ENCODE measurements around the gene DCAF12.

Gene DCAF12

DNA sequence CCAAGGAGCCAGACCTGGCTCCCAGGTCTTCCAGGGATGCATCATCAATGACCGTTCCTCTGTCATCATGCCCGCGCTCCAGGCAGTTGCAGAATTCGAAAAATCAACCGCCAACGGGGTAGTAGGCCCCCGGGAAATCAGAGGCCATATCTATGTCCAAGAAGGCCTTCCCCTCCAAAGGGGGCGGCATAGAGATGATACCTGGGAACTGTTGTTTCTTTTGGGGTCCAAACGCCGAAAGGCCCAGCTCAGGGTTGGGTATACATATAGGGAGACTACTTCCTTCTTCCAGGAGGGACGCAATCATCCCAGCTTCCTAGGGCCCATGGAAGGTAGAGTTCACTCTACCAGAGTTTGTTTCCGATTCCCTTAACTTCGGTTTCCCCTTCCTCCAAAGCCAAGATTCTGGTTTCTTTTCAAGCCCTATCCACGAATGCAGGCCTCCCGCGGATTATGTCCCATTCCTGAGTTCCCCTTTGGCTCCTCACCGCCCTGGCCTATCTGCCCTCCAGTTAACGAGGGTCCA, 754 bp downstream of the DCAF12 start:
- DNase-seq (ENCODE audit: low read depth in 2 of 2), result no peak

DNA sequence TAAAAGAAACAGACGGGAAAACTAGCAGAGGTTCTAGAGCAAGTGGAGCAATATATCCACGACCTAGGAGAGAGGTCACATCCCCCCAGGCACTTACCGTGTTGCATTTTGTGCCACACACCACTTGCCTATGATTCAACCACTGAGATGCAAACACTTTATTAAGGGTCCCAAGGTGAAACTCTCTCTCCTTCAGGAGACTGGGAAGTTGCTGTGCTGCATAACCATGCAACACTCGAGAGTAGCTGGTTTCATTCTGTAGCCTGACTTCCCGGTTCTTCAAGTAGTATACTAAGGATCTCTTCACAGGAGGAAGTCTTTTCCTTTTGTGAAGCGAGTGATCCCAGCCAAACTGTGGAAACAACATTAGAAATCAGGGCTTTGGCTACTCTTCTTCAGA, 1.6 kb downstream of the DCAF12 start:
- no peak for DNase-seq (ENCODE audit: low read depth in 2 of 2)

DNA sequence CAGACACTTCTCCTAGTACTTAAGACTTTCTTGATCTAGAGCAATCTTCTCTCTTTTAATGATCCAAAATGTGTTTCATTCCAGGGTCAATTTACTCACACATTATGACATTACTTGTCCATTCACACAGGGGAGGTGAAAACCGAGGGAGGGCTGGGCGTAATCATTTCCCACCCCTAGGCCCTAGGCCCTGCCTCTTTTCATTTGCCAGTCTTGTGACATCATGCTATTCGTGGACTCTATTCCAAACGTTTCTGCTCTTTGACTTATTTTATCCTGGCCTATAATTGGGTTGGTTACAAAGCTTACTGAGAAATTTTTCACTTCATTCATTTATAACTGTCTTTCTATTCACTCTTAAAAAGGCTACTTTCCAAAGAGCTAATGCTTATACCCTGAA, 2.4 kb downstream of the DCAF12 start:
- DNase-seq (ENCODE audit: low read depth in 2 of 2), result no peak

DNA sequence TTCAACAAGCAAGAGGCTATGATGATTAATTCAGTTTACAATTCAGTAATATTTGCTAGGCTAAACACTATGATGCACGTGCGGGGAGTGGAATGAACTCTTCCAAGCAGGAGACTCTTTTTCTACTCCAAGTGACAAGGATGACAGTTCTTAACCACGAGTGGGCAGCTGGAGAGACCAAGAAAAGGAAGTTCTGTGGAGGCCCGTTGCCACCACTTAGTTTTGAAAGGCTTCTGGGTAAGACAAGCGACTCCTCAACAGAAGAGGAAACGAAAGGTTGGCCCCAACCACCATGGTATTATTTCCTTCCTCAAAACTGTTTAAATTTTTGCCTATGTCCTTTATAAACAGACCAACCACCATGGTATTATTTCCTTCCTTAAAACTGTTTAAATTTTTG, 2.8 kb downstream of the DCAF12 start:
- no peak for DNase-seq (ENCODE audit: low read depth in 2 of 2)

DNA sequence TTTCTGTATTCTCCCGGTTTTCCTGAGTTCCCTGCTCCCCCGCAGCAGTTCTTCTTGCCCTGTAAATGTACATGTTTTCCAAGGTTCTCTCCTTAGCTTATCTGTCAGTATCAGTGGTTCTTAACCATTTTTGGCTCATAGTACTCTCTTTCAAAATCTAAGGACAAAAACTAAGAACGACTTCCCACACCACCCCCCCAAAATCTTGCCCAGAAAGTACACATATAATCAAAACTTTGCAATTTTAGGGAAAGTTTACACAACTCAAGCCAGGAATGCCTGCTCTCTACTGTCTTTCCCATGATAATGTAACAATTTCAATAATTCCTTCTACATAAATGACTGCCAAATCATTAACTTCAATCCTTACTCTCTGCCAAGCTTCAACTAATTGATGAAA, 4.5 kb downstream of the DCAF12 start:
- no peak for DNase-seq (ENCODE audit: low read depth in 2 of 2)

DNA sequence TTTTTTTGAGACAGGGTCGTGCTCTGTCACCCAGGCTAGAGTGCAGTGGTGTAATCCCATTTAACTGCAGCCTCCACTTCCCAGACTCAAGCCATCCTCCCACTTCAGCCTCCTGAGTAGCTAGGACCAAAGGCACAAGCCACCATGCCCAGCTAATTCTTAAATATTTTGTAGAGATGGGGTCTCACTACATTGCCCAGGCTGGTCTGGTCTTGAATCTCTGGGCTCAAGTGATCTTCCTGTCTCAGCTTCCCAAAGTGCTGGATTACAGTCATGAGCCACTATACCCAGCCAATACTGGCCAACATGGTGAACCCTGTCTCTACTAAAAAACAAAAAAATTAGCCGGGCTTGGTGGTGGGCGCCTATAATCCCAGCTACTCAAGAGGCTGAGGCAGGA, 6.8 kb downstream of the DCAF12 start:
- DNase-seq (ENCODE audit: low read depth in 2 of 2), result no peak

DNA sequence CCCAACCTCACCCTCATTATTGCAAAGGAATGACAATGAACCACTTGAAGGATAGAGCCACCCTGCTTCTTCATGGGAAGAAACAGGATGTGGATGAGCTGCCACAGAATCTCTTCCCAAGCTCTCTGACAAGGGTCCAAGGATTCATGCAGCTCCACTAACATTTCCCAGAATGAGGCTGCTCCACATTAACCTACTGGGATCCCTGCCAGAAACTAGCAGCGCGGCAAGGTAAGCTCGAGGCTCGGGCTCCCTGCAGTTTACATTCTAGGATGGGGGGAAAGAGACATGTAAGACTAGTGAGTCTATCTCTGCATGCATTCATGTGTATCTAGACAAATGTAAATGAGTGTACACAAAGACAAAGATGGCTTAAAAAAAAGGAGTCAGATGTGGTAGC, 12.1 kb downstream of the DCAF12 start:
- no peak for DNase-seq (ENCODE audit: low read depth in 2 of 2)

DNA sequence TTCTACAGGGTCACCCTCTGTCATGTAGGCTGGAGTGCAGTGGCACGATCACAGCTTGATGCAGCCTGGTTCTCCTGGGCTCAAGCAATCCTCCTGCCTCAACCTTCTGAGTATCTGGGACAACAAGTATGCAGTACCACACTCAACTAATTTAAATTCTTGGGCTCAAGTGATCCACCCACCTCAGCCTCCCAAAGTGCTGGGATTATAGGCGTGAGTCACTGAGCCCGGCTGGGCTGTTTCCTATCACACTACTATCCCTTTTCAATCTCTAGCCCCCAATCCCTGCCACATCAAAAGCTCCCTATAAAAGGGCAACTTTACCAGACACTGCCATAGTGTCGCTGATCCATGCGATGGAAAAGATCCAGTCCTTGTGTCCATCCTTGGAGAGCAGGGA, 20.4 kb downstream of the DCAF12 start:
- no peak for DNase-seq (ENCODE audit: low read depth in 2 of 2)

DNA sequence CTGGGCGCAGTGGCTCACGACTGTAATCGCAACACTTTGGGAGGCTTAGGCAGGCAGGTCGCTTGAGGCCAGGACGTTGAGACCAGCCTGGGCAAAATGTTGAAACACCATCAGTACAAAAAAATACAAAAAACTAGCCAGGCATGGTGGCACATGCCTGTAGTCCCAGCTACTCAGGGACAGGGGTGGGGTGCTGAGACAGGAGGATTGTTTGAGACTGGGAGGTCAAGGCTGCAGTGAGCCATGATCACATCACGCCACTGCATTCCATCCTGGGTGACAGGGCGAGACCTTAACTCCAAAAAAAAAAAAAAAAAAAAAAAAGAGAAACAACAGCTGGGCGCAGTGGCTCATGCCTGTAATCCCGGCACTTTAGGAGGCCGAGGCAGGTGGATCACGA, 23.7 kb downstream of the DCAF12 start:
- DNase-seq (ENCODE audit: low read depth in 2 of 2), result no peak

DNA sequence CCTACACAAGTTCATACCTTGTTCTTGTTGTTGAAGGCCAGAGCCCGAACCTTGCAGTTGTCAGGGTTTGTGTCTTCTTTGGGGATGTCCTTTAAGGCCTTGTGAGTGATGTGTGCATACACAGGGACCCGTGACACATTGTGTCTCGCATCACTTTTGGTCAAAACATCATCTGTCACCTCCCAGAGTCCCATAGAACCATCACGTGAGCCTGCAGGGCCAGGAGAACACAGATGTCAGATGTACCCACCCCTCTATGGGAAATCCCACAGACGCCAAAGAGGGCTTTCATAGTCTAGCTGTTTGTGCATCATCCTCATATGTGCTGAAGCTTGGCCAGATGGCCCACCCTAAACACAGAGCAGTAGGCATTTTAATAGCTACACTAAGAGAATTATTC, 28.2 kb downstream of the DCAF12 start:
- no peak for DNase-seq (ENCODE audit: low read depth in 2 of 2)

DNA sequence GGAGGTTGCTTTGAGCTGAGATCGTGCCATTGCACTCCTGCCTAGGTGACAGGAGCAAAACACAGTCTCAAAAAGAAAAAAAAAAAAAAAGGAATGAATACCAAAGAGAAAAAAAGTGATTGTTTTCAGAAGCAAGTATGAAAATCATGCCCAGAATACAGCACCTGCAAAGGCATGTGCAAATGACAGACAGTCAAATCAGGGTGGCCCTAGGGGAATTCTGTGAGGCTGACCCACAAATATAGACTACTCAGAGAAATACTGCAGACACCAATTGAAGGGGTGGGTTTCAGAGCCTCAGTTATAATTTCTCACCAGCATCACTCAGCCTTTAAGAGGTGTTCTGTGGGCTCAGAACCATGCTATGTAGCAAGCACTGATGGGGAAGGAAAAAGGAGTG, 28.6 kb downstream of the DCAF12 start:
- DNase-seq (ENCODE audit: low read depth in 2 of 2), result no peak

DNA sequence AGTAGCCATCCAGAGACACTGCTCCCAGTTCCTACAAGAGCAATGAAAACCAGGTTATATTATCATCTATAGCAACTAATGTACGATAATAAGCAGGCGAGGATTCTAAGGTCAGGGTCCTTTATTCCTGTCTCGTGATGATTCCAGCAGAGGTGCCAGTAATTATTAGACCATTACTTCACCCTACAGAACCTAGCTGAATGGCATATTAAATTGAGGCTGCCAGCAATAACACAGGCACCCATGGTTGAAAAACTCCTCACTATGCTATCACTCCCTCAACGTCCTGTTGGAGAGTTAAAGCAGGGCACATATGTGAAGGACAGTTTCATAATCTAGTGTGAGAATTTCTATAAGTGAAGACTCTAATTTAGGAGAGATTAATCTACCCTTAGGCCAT, 29.7 kb downstream of the DCAF12 start:
- DNase-seq (ENCODE audit: low read depth in 2 of 2), result no peak

DNA sequence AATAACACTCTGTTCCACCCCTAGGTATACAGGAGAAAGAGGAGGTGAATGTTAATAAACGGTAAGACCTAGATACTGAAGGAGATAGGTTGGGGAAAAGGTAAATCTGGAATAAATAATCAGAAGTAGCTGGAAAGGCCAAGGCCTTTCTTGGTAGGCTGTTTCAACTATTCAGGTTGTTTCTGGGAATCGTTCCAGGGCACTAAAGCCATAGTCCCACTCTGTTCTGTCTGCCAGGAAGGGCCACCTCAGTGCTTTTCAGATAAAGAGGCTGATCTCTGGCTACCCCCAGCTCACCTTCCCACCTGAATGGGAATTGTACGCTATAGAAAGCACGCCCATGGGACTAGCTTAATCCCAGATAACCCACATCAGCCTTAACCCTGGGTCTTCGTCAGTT, 32.9 kb downstream of the DCAF12 start:
- no peak for DNase-seq (ENCODE audit: low read depth in 2 of 2)

DNA sequence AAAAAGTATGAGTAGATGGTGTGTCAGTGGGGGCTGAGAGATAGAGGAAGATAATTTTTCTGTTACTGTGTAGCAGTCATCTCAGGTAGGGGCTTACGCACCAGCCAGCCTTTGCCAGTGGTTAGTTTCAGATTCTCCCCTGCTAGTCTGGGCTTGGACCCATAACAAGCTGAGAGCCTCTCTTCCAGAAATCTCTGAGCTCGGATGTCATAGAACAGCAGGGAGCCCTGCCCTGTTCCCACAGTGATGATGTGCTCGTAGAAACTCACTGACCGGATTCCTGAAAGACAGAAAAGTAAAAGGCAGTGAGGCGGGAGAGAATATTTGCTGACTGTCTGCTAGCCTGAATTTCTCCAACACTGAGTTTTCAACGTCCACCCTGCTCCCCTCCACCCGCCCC, 37.2 kb downstream of the DCAF12 start:
- DNase-seq (ENCODE audit: low read depth in 2 of 2), result no peak

DNA sequence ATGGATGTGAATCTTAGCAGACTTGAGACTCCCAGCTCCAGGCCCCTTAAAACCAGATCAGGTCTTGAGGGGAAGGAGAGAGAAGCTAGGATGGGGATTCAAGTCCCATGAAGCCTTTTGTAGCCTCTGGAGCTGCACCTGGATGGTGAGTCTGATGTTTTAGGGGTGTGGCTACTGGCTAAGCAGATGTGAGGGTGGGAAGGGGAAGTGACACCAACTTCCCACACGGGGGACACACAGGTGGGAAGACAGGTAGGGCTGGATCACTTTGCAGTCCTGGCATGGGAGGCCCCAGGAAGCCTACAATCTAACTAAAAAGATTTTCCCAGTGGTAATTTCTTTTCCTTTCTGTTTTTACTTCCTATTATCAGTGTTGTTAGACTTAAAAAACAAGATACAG, 39.1 kb downstream of the DCAF12 start:
- no peak for DNase-seq (ENCODE audit: low read depth in 2 of 2)

DNA sequence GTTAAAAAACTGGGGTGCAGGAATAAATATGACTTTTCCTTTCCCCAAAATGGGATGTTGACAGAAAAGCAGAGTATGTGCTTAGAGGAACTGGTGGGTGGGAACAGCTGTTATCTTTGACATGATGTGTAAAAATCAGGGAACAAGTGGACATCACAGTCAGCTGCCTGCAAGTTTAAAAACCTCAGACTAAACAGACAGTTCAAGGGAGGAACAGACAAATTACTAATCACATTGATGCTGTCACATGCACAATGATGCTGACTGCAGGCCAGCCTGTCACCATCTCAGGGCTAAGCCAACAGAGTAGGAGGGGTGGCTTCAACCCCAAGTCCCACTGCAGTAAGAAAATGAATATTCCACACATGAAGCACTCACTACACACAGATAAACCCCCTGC, 39.6 kb downstream of the DCAF12 start:
- no peak for DNase-seq (ENCODE audit: low read depth in 2 of 2)

DNA sequence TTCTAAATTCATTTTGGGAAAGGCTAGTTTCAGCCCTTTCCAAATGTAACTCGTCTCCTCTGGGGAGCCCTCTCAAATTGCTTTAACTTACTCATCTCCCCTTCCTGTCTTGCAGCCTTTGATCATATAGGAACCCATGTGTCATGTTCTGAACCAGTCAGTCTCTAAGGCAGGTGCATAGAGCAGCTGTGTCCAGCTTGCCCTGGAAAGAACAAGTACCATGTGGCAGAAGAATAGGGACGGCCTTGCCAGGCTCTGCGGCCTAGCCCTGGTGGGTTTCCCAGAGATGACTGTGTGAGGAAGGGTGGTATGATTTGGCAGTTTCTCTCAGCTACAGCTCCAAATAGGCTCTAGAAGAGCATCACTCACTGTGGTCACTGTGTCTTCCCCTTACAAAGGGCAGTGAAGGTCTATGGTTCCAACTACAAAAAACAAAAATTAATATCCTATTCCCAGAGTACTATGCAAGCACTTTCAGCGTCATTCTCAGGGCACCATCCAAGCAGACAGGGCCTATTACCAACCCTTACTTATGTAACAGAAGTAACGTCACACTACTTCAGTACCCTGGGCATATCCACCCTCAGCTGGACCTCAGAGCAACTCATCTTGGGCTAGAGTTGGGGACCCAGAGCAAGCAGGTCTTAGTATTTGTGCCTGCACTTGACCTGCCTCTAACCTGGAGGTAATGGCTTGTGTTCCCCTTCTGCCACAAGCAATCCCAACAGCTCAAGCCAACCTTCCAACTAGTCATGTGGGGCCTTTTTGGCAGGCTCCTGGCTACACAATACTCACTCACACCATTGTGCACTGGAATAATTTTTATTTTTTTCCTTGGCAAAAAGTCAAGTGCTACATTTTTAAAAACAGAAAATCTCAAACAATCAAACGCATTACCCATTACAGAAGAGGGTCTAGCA, 40.7 kb downstream of the DCAF12 start:
- DNase-seq (ENCODE audit: low read depth in 2 of 2), result no peak

DNA sequence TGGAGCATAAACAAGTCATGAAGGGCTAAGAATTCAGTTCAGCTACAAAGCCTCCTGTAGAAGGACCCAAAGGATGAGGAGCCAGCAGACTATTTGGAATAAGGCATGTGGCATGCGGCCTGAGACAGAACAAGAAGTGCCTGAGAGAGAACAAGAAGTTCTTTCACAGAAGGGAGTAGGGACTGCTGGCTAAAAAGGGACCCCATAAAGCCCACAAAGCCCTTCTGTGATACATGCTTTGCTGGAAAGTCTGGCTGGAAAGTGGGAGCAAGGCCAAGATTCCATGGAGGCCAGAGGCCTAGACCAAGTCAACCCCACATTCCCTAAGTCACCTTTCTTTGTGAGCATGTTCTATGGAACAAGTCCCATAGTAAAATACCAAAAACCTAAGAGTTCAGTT, 41.9 kb downstream of the DCAF12 start:
- DNase-seq (ENCODE audit: low read depth in 2 of 2), result no peak

DNA sequence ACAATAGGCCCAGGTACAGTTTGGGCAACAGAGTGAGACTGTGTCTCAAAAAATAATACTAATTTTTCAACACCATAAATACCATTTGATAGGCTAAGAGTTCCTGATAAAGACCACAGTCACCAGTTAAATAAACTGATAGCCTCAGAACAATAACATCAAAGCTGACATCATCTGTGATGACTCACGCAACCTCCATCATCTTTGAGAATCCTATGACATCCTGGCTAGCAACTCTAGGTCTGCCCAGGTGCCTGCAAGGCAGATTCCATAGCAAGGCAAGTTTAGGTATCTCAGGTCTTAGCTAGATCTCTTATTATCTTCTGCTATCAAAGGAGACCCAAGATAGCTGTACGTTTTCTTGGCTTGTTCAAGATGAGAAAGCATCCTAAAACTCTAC, 47.3 kb downstream of the DCAF12 start:
- no peak for DNase-seq (ENCODE audit: low read depth in 2 of 2)

DNA sequence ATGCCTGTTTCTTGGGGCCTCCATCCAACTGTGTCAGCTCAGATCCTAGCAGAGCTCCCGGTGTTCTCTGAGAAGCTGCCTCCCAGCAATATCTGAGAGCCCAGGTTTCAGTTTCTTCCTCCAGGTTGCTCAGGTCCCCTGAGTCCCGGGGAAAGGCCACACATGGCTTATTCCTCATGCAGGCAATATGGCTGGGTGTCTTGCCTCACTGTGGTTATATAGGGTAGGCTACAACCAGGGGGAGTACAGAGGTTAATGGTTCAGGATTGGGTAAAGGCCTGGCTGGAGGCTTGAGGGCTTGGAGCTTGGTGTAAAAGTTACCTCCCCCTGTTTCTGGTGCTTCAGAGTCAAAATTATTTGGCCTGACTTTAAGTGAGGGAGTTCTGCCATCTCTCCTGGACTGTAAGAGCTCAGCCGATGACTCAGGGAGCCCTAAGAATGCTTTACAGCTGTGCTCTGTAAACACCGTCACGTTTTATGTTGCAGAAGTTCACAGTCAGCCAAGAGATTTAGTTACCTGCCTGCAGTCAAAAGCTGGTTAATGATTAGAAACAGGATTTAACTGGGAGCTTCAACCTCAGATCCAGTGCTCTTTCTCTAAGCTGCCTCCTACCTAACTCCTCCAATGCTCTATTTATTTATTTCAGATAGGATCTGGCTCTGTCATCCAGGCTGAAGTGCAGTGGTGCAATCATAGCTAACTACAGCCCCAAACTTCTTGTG, 53.5 kb downstream of the DCAF12 start:
- DNase-seq (ENCODE audit: low read depth in 2 of 2), result peak; percentile 44 to 56

DNA sequence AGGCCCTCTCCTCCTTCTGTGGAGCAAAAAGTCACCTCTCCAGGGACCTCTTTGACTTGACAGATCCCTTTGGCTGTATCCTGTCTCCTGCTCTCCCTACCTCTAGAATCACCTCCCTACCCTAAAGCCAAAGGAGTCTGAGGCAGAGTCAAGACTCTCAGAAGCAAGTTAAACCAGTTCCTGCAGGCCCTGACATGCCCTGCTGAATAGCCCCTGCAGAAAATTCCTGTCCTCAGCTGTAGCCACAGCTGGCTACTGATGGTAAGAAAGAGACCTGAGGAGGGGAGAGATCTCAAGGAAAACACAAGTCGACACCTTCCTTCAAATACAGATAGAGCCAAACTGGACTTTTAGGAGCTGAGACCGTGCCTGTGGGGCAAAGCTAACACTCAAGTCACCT, 54.1 kb downstream of the DCAF12 start:
- DNase-seq (ENCODE audit: low read depth in 2 of 2), result no peak

DNA sequence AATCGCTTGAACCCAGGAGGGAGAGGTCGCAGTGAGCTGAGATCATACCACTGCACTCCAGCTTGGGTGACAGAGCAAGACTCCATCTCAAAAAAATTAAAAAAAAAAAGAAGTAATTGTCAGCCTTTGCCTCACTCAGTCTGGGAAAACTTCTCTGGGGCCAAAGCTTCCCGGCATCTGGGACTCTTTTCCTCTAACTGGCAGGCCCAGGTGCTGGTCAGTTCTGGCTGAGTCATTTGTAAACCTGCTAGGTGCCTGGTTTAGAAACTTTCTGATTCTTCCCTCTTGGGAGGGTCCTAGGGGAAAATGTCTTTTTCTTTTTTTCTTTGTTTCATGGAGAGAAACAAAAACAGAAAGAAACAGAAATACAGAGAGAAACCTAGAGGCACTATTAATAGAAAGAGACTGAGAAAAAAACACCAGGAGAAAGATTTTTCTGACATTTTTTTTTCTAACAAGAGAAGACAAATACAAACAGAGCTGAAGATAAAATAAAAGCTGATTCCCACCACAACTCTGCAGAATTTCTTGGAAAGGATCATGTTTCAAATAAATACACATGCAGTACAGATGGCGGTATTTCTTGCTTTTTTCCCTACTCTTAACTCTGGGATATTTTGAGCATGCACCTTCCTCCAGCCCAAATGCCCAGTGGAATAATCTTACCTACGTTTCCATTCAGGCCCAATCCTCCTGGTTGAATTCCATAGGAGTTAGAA, 55.7 kb downstream of the DCAF12 start:
- DNase-seq (ENCODE audit: low read depth in 2 of 2), result no peak

Data from fibroblast of skin of left biceps (primary cell).